ENCODE results near the gene CBFB.

The CBFB gene

DNA sequence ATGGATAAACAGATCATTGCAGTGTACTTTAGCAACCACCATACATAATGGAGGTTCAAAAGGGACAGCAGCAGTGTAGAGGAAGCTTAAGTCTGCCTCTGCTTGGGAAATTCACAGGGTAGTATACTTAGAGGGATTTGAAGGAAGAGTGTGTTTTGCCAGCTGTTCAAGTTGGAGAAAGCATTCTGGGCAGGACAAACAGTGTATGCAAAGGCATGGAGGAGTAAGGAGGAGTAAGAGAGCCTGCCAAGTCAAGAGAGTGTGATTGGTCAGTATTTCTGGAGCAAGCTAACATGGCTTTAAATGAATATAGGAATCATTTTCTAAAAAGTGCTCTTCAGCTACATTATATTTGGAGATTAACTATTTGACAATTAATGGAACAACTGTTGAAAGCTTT, 57.9 kb downstream of the CBFB start:
- H3K4me3 ChIP-seq (ENCODE audit: low read length), result no peak overlapping the region
- no peak for TF ChIP-seq ZNF274 (IDR thresholded peaks at IDR 0.05; ENCODE audit: low read depth, low read length)

DNA sequence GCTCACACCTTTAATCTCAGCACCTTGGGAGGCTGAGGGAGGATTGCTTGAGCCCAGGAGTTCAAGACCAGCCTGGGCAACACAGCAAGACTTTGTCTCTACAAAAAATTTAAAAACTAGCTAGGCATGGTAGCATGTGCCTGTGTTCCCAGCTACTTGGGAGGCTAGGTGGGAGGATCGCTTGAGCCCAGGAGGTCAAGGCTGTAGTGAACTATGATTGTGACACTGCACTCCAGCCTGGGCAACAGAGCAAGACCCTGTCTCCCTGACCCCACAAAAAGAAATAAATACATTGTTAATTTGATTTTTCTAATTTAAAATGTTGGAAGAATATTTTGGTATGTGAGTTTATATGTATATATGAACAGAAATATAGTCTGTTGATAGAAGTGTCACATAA, 58.3 kb downstream of the CBFB start:
- H3K4me3 ChIP-seq (ENCODE audit: low read length), result no peak overlapping the region
- TF ChIP-seq ZNF274 (IDR thresholded peaks at IDR 0.05; ENCODE audit: low read depth, low read length), result no peak

DNA sequence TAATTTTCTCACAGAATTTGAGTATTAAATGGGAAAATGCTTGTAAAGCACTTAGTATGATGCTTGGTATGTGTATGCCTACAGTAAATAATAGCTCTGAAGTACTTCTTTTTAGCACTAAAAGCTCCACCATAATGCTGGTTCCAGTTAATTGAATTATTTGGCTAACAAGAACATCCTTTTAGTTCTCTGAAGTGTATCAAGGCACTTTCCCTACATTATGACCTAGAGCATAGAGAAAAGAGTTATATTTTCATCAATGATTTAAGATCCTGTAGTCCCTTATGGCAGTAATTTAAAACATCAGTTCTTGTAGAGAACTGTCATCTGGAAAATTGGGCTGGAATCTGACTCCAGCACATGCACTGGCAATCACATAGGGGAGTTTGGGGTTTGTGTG, 58.9 kb downstream of the CBFB start:
- no peak for TF ChIP-seq ZNF274 (IDR thresholded peaks at IDR 0.05; ENCODE audit: low read depth, low read length)
- H3K4me3 ChIP-seq (ENCODE audit: low read length), result no peak overlapping the region

DNA sequence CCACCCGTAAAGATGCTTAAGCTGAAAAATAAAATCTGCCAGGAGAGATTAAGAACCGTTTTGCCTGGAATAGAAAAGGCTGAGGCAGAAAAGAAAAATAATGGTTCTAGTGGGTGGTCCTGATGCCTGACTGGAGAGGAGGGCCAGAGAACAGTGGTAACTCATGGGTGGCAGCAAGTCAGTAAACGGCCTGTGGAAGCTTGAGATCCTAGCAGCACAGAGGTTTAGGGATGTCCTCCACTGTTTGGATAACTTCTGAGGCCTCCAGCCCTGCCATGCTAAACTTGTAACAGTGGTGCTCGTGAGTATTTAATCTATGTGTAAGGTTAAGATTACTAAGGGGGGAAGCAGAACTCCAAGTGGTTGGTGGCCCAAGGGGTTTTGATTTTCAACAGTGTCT, 59.6 kb downstream of the CBFB start:
- TF ChIP-seq ZNF274 (IDR thresholded peaks at IDR 0.05; ENCODE audit: low read depth, low read length), result no peak
- no peak overlapping the region for H3K4me3 ChIP-seq (ENCODE audit: low read length)

DNA sequence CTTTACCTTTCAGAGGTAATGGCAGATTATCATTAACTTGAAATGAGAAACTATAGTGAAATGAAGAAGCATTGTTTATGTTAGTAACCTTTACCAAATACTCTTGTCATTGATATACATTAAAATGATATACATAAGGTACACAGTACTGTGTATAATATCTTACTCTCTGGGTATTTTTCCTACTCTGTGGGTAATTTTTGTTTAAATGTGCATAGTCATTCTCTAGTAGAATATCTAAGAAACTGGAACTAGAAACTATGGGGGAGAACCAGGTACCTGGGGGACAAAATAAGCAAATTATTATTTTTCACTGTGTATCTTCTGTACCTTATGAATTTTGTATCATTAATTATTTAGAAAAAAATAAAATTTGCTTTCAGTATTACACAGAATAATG, 60.2 kb downstream of the CBFB start:
- no peak overlapping the region for H3K4me3 ChIP-seq (ENCODE audit: low read length)
- TF ChIP-seq ZNF274 (IDR thresholded peaks at IDR 0.05; ENCODE audit: low read depth, low read length), result no peak

DNA sequence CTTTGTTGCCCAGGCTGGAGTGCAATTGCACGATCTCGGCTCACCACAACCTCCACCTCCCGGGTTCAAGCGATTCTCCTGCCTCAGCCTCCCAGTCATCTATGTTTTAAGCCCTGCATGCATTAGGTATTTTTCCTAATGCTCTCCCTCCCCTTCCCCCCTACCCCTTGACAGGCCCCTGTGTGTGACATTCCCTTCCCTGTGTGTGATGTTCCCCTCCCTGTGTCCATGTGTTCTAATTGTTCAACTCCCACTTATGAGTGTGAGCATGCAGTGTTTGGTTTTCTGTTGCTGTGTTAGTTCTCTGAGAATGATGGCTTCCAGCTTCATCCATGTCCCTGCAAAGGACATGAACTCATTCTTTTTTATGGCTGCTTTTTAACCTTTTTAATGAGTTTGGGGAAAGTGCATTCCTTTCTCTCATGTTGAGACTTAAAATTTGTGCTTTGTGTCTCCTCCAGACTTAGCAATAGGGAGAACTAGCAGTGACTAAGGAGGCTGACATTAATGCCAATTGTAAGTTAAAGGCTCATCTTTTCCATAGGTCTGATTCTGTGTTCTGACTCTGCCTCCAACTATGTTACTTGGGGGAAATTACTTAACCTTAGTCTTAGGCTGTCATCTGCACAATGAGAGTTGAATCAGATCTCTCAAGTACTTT, 63.1 kb downstream of the CBFB start:
- TF ChIP-seq ZNF274 (IDR thresholded peaks at IDR 0.05; ENCODE audit: low read depth, low read length), result no peak
- H3K4me3 ChIP-seq (ENCODE audit: low read length), result no peak overlapping the region

DNA sequence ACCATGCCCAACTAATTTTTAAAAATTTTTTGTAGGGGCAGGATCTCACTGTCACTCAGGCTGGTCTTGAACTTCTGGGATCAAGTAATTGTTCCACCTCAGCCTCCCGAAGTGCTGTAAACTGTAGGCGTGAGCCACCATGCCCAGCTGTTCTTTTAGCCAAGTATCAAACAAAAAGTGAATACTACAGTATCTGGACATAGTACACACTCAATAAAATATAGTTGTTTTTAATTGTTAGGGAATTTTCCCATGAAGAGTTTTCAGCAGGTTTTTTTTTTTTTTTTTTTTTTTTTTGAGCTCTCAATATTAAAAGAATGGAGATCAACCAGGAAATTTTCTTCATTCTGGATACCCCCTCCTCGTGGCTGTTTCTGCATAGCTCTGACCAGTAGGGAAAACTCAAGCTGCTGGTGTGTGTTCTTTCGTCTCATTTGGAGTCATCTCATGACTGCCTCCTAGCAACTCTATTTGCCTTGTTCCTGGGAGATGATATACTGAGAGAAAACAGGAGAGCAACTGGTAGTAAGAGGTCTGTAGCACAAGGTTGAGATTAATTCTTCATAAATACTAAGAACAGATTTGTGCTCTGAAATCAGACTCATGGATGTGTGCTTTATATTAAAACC, 64.3 kb downstream of the CBFB start:
- TF ChIP-seq ZNF274 (IDR thresholded peaks at IDR 0.05; ENCODE audit: low read depth, low read length), result no peak
- no peak overlapping the region for H3K4me3 ChIP-seq (ENCODE audit: low read length)

DNA sequence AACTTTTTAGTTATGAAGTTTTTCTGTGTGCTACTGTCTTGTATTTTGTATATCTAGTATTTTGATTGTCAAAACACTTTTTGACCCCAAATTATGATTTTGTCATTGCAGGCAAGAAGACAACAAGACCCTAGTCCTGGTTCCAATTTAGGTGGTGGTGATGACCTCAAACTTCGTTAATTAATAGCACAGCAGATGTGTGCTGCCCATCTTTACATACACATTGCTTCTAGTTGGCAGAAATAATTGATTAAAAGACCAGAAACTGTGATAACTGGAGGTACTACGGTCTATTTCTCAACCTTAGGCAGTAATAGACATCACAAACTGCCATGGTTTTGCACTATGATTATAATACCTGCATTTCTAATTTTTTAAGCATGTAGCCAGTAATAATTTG, 69.7 kb downstream of the CBFB start:
- TF ChIP-seq ZNF274 (IDR thresholded peaks at IDR 0.05; ENCODE audit: low read depth, low read length), result no peak
- H3K4me3 ChIP-seq (ENCODE audit: low read length), result no peak overlapping the region

DNA sequence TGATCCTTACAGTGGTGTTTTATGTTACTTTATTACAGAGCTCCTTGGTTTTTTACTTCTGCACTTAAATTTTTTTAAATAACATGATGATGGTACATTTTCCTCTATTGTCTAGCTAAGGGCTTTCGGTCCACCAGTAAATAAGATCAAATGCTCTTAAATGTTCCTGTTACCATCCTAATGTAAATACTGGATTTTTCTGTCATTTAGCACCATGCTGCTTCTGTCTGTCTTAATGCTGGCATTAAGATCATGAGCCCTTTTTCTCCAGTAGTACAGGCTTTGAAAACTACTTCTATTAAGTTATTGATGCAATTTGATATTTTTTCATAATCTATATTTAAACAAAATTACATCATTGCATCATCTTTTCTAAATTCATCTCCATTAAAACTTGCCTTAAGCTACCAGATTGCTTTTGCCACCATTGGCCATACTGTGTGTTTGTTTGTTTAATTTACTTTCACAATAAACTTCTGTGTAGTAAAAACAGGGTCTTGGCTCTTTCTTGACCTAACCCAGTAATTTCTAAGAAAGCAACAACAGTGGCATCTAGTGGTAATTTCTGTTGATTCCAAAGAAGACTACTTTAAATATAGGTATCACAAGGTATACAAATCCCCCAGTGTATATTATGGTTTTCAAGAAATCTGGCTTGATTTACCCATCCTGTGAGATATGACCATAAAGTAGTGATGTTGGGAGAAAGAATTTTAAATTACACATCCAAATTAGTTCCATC, 71.8 kb downstream of the CBFB start:
- H3K4me3 ChIP-seq (ENCODE audit: low read length), result no peak overlapping the region
- no peak for TF ChIP-seq ZNF274 (IDR thresholded peaks at IDR 0.05; ENCODE audit: low read depth, low read length)

DNA sequence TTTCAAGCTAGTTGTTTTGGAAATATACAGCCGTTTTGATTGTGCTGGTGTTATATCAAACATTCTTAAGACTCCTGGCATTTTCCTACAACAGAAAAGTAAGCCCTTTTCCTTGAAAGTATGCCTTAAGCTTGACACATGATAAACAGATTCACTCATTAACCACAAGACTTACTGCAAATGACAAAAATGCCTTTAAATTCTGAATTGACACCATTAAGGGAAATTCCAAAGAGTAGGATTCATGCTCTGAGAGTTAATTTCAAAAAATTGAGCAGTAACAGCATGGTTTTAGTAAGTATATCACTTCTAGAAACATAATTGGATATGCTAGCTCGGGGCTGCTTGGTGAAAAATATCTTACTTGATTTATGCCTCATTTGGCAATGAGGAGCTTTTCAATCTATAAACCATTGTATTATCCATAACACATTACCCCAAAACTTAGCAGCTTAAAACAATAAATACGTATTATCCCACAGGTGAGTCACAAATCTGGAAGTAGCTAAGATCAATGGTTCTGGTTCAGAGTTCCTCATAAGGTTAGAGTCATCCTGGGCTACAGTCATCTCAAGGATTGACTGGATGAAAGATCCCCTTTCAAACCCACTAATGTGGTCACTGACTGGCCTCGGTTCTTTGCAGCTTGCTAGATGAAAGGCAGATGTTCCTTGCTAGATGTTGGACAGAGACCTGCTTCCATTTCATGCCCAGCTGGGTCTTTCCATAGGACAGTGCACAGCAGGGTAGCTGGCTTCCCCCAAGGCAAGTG, 72.5 kb downstream of the CBFB start:
- no peak for TF ChIP-seq ZNF274 (IDR thresholded peaks at IDR 0.05; ENCODE audit: low read depth, low read length)
- no peak overlapping the region for H3K4me3 ChIP-seq (ENCODE audit: low read length)

DNA sequence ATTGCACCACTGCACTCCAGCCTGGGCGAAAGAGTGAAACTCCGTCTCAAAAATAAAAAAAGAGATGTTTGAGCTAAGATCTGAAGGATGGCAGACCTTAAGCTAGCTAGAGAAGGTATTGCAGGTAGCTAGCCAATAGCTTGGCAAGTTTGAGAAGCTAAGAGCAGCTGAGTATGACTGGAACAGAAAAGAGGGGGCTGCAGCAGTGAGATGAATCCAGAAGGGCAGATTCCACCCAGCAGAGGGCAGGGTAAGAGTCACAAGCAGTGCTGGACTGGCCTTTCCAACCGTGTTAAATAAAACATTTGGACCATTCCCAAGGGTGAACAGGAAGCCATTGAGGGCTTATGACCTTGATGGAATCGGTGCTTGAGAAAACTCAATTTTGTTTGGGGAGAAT, 75.1 kb downstream of the CBFB start:
- no peak overlapping the region for H3K4me3 ChIP-seq (ENCODE audit: low read length)
- TF ChIP-seq ZNF274 (IDR thresholded peaks at IDR 0.05; ENCODE audit: low read depth, low read length), result no peak

DNA sequence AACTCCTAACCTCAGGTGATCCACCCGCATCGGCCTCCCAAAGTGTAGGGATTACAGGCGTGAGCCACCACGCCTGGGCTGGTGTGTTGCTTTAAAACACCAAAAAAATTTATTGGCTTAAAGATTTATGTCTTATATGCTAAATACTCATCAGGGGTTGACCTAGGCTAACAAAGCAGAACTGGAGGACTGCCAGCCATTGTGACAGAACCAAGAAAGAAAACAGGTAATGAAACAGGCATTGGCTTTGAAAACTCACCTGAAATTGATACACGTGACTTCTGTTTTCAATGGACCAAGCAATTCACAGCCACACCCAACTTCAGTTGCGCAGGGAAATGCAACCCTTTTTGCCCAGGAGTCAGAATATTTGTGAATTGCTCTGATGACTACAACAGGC, 75.9 kb downstream of the CBFB start:
- H3K4me3 ChIP-seq (ENCODE audit: low read length), result no peak overlapping the region
- TF ChIP-seq ZNF274 (IDR thresholded peaks at IDR 0.05; ENCODE audit: low read depth, low read length), result no peak

DNA sequence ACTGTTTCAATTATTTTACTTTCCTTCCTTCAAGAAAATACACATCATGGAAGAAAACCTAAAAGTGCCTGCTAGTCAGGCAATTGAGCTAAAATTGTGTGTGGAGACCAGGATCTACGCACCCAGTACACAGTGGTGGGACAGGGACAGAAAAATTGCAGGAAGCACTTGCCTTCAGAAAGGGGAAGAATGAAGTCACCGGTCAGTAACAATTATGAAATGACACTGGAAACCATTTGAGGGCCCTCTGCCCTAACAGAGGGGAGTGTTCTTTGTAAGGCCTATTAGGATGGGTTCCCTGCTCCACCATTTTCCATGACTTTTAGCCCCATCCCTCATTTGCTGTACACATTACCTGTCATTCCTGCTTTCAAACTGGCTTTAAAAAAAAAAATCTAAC, 76.3 kb downstream of the CBFB start:
- no peak for TF ChIP-seq ZNF274 (IDR thresholded peaks at IDR 0.05; ENCODE audit: low read depth, low read length)

DNA sequence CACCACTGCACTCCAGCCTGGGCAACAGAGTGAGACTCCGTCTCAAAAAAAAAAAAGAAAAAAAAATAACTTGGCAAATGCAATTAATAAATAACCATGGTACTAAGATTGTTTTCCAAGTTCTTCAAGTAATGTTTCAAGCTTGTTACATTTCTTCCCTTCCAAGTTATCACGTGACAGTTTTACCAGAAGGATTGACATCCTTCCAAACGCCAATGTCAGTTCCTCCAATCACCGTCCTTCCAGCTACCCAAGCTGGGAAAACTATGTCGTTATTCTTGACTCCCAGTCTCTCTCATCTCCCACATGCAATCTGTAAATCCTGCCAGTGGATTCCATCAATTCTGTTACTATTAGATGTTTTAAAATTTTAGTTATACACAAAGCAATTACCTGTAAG, 76.9 kb downstream of the CBFB start:
- no peak overlapping the region for H3K4me3 ChIP-seq (ENCODE audit: low read length)
- no peak for TF ChIP-seq ZNF274 (IDR thresholded peaks at IDR 0.05; ENCODE audit: low read depth, low read length)

More for the DNA sequence above, 76.3 kb downstream of the CBFB start:
- no peak overlapping the region for H3K4me3 ChIP-seq (ENCODE audit: low read length)

All from GM08714 (cell line).